ENCODE results near the gene LHX3.

DNA sequence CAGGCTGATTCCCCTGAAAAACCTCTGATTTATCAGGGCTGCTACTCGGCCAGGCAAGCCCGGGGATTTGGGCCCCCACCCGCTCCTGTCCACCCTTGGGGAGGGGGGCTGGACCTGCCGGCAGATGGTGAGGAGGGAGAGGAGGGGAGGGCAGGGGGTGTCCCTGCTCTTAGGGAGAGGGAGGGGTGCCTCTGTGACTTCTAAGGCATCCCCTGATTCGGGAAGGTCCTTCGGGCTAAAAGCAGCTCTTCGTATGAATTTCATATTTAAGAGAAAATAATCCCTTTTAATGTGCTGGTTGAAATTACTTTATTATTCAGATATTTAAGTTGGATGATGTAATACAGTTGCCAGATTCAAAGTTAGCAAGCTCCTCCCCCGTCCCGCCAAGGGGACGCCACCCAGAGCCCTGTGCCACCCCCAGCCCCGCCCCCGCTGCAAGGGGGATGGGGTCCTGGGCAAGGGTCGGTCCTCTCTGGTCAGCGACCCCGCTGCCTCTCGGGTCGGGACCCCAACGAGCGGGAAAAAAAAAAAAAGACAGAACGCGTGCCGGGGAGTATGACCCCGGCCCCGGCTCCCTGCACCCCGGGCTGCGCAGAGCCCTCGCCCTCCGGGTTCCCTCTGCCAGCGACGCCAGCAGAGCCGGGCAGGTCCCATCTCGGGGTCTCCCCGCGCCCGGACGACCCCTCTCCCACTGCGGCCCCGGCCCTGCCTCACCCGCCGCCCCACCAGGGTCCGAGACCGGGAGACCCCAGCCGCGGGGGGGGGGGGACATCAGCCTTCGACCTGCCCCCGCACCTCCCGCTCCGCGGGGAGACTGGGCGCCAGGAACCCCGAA is 12.4 kb downstream of the LHX3 start:
- TF ChIP-seq, protein P1, sequence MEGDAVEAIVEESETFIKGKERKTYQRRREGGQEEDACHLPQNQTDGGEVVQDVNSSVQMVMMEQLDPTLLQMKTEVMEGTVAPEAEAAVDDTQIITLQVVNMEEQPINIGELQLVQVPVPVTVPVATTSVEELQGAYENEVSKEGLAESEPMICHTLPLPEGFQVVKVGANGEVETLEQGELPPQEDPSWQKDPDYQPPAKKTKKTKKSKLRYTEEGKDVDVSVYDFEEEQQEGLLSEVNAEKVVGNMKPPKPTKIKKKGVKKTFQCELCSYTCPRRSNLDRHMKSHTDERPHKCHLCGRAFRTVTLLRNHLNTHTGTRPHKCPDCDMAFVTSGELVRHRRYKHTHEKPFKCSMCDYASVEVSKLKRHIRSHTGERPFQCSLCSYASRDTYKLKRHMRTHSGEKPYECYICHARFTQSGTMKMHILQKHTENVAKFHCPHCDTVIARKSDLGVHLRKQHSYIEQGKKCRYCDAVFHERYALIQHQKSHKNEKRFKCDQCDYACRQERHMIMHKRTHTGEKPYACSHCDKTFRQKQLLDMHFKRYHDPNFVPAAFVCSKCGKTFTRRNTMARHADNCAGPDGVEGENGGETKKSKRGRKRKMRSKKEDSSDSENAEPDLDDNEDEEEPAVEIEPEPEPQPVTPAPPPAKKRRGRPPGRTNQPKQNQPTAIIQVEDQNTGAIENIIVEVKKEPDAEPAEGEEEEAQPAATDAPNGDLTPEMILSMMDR (IDR thresholded peaks at IDR 0.05): no peak
- TF ChIP-seq EZH2 (IDR thresholded peaks at IDR 0.05): no peak
- peak; percentile 96 for TF ChIP-seq EZH2phosphoT487 (IDR thresholded peaks at IDR 0.05)
